ENCODE data around the gene TFIP11. TPM values are rescaled to one million over a fixed set of nuclear protein-coding genes. Genes with fewer than 3 reads are reported as not detected.

TFIP11 gene
- total and polyA plus RNA-seq, 2 of the 13 experiments (the other 11 are each of a cell fraction or from before 2014, with no cell fraction given), result 15.4 to 22.8 TPM

DNA sequence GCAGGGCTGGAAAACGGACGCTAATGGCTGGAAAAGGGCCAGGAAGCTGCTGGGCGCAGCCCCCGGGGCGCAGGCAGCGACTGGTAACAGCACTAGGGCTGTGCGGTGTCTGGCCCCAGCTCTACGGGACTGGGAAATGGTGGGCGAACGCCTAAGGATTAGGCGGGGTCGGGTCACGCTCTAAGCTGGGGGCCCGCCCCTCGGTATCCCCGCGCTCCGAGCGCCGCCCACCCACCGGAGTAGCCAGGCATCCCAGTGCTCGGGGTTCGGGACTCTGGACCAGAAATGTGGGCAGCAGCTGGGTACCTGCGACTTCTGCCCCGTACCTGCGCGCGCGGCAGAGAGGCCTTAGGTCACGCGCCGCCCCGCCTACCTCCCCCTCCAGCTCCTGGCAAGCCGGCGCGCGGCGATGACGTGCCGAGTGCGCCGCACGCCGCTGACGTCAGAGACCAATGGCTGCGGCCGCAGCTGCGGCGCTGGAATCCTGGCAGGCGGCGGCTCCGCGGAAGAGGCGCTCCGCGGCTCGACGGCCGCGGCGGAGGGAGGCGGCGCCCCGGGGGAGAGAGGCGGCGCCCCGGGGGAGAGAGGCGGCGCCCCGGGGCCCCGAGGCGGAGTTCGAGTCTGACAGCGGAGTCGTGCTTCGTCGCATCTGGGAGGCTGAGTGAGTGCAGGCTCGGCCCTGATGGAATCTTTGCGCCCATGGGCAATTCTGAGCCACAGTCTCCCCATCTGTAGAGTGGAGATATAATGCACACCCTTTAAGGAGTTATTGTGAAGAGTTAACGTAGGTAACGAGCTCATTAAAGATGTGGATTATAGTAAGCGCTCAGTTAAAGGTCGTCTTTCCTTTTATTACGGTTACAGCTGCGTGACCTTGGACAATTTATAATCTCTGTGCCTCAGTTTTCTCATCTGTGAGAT is 28.6 kb downstream of the TFIP11 start, which contains the start of the genes HPS4 and SRRD (continued):
- TF ChIP-seq, protein P1, sequence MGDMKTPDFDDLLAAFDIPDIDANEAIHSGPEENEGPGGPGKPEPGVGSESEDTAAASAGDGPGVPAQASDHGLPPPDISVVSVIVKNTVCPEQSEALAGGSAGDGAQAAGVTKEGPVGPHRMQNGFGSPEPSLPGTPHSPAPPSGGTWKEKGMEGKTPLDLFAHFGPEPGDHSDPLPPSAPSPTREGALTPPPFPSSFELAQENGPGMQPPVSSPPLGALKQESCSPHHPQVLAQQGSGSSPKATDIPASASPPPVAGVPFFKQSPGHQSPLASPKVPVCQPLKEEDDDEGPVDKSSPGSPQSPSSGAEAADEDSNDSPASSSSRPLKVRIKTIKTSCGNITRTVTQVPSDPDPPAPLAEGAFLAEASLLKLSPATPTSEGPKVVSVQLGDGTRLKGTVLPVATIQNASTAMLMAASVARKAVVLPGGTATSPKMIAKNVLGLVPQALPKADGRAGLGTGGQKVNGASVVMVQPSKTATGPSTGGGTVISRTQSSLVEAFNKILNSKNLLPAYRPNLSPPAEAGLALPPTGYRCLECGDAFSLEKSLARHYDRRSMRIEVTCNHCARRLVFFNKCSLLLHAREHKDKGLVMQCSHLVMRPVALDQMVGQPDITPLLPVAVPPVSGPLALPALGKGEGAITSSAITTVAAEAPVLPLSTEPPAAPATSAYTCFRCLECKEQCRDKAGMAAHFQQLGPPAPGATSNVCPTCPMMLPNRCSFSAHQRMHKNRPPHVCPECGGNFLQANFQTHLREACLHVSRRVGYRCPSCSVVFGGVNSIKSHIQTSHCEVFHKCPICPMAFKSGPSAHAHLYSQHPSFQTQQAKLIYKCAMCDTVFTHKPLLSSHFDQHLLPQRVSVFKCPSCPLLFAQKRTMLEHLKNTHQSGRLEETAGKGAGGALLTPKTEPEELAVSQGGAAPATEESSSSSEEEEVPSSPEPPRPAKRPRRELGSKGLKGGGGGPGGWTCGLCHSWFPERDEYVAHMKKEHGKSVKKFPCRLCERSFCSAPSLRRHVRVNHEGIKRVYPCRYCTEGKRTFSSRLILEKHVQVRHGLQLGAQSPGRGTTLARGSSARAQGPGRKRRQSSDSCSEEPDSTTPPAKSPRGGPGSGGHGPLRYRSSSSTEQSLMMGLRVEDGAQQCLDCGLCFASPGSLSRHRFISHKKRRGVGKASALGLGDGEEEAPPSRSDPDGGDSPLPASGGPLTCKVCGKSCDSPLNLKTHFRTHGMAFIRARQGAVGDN (CRISPR knock-in tag; IDR thresholded peaks at IDR 0.05), result peak; percentile 88
- peak; percentile 70; the same call in 1 of the 2 replicates for TF ChIP-seq ZKSCAN8 (CRISPR knock-in tag; IDR thresholded peaks at IDR 0.05; ENCODE audit: borderline replicate concordance)
- TF ChIP-seq MEIS2 (CRISPR knock-in tag; IDR thresholded peaks at IDR 0.05), result peak; percentile 62
- TF ChIP-seq, protein P2, sequence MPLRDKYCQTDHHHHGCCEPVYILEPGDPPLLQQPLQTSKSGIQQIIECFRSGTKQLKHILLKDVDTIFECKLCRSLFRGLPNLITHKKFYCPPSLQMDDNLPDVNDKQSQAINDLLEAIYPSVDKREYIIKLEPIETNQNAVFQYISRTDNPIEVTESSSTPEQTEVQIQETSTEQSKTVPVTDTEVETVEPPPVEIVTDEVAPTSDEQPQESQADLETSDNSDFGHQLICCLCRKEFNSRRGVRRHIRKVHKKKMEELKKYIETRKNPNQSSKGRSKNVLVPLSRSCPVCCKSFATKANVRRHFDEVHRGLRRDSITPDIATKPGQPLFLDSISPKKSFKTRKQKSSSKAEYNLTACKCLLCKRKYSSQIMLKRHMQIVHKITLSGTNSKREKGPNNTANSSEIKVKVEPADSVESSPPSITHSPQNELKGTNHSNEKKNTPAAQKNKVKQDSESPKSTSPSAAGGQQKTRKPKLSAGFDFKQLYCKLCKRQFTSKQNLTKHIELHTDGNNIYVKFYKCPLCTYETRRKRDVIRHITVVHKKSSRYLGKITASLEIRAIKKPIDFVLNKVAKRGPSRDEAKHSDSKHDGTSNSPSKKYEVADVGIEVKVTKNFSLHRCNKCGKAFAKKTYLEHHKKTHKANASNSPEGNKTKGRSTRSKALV (CRISPR knock-in tag; IDR thresholded peaks at IDR 0.05), result peak; percentile 87
- TF ChIP-seq, protein P3, sequence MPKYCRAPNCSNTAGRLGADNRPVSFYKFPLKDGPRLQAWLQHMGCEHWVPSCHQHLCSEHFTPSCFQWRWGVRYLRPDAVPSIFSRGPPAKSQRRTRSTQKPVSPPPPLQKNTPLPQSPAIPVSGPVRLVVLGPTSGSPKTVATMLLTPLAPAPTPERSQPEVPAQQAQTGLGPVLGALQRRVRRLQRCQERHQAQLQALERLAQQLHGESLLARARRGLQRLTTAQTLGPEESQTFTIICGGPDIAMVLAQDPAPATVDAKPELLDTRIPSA (CRISPR knock-in tag; IDR thresholded peaks at IDR 0.05; ENCODE audit: borderline replicate concordance), result peak; percentile 79; the same call in 1 of the 2 replicates
- TF ChIP-seq, protein P4, sequence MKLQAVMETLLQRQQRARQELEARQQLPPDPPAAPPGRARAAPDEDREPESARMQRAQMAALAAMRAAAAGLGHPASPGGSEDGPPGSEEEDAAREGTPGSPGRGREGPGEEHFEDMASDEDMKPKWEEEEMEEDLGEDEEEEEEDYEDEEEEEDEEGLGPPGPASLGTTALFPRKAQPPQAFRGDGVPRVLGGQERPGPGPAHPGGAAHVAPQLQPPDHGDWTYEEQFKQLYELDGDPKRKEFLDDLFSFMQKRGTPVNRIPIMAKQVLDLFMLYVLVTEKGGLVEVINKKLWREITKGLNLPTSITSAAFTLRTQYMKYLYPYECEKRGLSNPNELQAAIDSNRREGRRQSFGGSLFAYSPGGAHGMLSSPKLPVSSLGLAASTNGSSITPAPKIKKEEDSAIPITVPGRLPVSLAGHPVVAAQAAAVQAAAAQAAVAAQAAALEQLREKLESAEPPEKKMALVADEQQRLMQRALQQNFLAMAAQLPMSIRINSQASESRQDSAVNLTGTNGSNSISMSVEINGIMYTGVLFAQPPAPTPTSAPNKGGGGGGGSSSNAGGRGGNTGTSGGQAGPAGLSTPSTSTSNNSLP (IDR thresholded peaks at IDR 0.05; ENCODE audit: low read depth, low read length), result peak; percentile 44; the same call in 1 of the 2 replicates
- TF ChIP-seq ZNF776 (CRISPR knock-in tag; IDR thresholded peaks at IDR 0.05), result peak; percentile 79; the same call in 1 of the 2 replicates
- TF ChIP-seq ZNF543 (CRISPR knock-in tag; IDR thresholded peaks at IDR 0.05), result peak; percentile 34; the same call in 1 of the 2 replicates
- TF ChIP-seq, protein P5, sequence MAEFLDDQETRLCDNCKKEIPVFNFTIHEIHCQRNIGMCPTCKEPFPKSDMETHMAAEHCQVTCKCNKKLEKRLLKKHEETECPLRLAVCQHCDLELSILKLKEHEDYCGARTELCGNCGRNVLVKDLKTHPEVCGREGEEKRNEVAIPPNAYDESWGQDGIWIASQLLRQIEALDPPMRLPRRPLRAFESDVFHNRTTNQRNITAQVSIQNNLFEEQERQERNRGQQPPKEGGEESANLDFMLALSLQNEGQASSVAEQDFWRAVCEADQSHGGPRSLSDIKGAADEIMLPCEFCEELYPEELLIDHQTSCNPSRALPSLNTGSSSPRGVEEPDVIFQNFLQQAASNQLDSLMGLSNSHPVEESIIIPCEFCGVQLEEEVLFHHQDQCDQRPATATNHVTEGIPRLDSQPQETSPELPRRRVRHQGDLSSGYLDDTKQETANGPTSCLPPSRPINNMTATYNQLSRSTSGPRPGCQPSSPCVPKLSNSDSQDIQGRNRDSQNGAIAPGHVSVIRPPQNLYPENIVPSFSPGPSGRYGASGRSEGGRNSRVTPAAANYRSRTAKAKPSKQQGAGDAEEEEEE (CRISPR knock-in tag; IDR thresholded peaks at IDR 0.05; ENCODE audit: borderline replicate concordance), result peak; percentile 35; the same call in 1 of the 2 replicates
- peak; percentile 91 for TF ChIP-seq KDM5B (CRISPR knock-in tag; IDR thresholded peaks at IDR 0.05; ENCODE audit: borderline replicate concordance)

Data from HepG2 (cell line).